ENCODE data around the gene SLC25A53.
"Not testable (repeated sequence)": the region's sequence is repeated elsewhere in the genome, so short reads cannot be mapped to it uniquely, and the experiment has no call there.

SLC25A53 gene

GRCh38 chrX:104084063-104084462 lies 72.7 kb downstream of the SLC25A53 start:
- TF ChIP-seq CTCF (IDR thresholded peaks at IDR 0.05), result no peak
- H3K27me3 ChIP-seq, result no peaks in the 10 kb centered on the region
- H3K9me3 ChIP-seq, result no peaks in the 10 kb centered on the region
- H3K27ac ChIP-seq, result no peak overlapping the region
- no peak overlapping the region for H3K4me3 ChIP-seq (ENCODE audit: low read depth in 1 of 2, low read length in 1 of 2)
- H3K4me1 ChIP-seq (ENCODE audit: control insufficient read depth in 1 of 2, insufficient read depth in 1 of 2, low read depth in 1 of 2, low read length in 1 of 2), result no peaks in the 10 kb centered on the region
- H3K36me3 ChIP-seq, result no peaks in the 10 kb centered on the region

- H3K36me3 ChIP-seq; H3K9me3 ChIP-seq; H3K27me3 ChIP-seq; H3K27ac ChIP-seq; H3K4me1 ChIP-seq (ENCODE audit: control insufficient read depth in 1 of 2, insufficient read depth in 1 of 2, low read depth in 1 of 2, low read length in 1 of 2); H3K4me3 ChIP-seq (ENCODE audit: low read depth in 1 of 2, low read length in 1 of 2): not testable (repeated sequence)
Observed at GRCh38 chrX:104077854-104078253, 79.0 kb downstream of the SLC25A53 start.

- not testable (repeated sequence) for H3K4me1 ChIP-seq (ENCODE audit: control insufficient read depth in 1 of 2, insufficient read depth in 1 of 2, low read depth in 1 of 2, low read length in 1 of 2); H3K27me3 ChIP-seq; H3K9me3 ChIP-seq; H3K4me3 ChIP-seq (ENCODE audit: low read depth in 1 of 2, low read length in 1 of 2); H3K27ac ChIP-seq; H3K36me3 ChIP-seq
Observed at GRCh38 chrX:104075778-104076445, 80.9 kb downstream of the SLC25A53 start, which contains the start of gene TMSB15C. TSS of gene TMSB15C (minus strand) at chrX:104076236.

- not testable (repeated sequence) for H3K27ac ChIP-seq; H3K4me1 ChIP-seq (ENCODE audit: control insufficient read depth in 1 of 2, insufficient read depth in 1 of 2, low read depth in 1 of 2, low read length in 1 of 2); H3K9me3 ChIP-seq; H3K27me3 ChIP-seq; H3K36me3 ChIP-seq; H3K4me3 ChIP-seq (ENCODE audit: low read depth in 1 of 2, low read length in 1 of 2)
Observed at GRCh38 chrX:104062636-104063035, 94.2 kb downstream of the SLC25A53 start.

GRCh38 chrX:104054956-104055355 lies 101.9 kb downstream of the SLC25A53 start:
- not testable (repeated sequence) for H3K36me3 ChIP-seq; H3K27me3 ChIP-seq; H3K9me3 ChIP-seq; H3K4me1 ChIP-seq (ENCODE audit: control insufficient read depth in 1 of 2, insufficient read depth in 1 of 2, low read depth in 1 of 2, low read length in 1 of 2); H3K4me3 ChIP-seq (ENCODE audit: low read depth in 1 of 2, low read length in 1 of 2); H3K27ac ChIP-seq
